HCT116 (cell line): ENCODE measurements around the gene MEGF10. TPM values are rescaled to one million over a fixed set of nuclear protein-coding genes. Genes with fewer than 3 reads are reported as not detected.

ENCODE experiments used
- ATAC-seq: fragments of 200-7000 bp; cut with Tn5 transposase; 2 replicates; pipeline ENCODE4 v1.9.1; 2020; ENCODE audit warnings: mild to moderate bottlenecking, moderate library complexity
- BruUV-seq: library from RNA; stranded (reverse); fragments of 400-500 nt; replicated peaks from 2 replicates; lab custom pipeline; 2021; lab: Mats Ljungman, UMichigan
- CTCF ChIA-PET: fragments of 300-600 bp; sonication (Branson Sonifier 250); formaldehyde crosslinking; loops from one replicate; lab custom pipeline; 2021; ENCODE audit warnings: antibody characterized with exemption; lab: Charles Lee
- POLR2A ChIA-PET: fragments of 300-600, 350-600 bp; sonication (Branson Sonifier 250); formaldehyde crosslinking; loops from one replicate; lab custom pipeline; 2021; ENCODE audit warnings: antibody characterized with exemption; lab: Charles Lee
- RAD21 ChIA-PET, 2 experiments: fragments of 300-600 bp; sonication (Branson Sonifier 250); formaldehyde crosslinking; loops; one replicate each; lab custom pipeline; 2023; ENCODE audit warnings: low total read pairs in 2 of 2; ENCODE audit not compliant: uncharacterized antibody in 2 of 2, unreplicated experiment in 2 of 2, low non-redundant PET in 1 of 2; lab: Charles Lee
- DNase-seq: peaks from one replicate; pipeline ENCODE4 v3.0.0-alpha.2; 2010; ENCODE audit warnings: low read depth, low spot score
- H2AFZ ChIP-seq: fragments of 200-600 bp; shearing (Covaris generic), sonication (generic); 2 replicates; pipeline ENCODE4 v1.6.1; 2017; ENCODE audit warnings: low read depth, mixed run types, mixed read lengths, antibody characterized with exemption, low read length; ENCODE audit not compliant: poor library complexity, severe bottlenecking
- H3K27ac ChIP-seq: 2 replicates; pipeline ENCODE4 v1.5.1; 2012; ENCODE audit warnings: low read depth, low read length
- H3K27me3 ChIP-seq: fragments of 200-600 bp; sonication (generic); 2 replicates; pipeline ENCODE4 v1.6.1; 2016; ENCODE audit warnings: mixed run types, low read length, mixed read lengths; ENCODE audit not compliant: insufficient read depth
- H3K36me3 ChIP-seq, 2 experiments: fragments of 200-500 bp in 1 of 2; fragments of 200-600 bp in 1 of 2; sonication (Bioruptor generic) in 1 of 2; sonication (generic) in 1 of 2; 2 replicates each; pipeline versions ENCODE4 v1.5.1 to v1.6.1; 2014 to 2016; ENCODE audit warnings: low read length in 2 of 2, inconsistent platforms in 1 of 2, mixed read lengths in 1 of 2, mixed run types in 1 of 2; ENCODE audit not compliant: insufficient read depth in 2 of 2, control insufficient read depth in 1 of 2
- H3K4me1 ChIP-seq, 2 experiments: fragments of 200-600 bp in 1 of 2; sonication (generic) in 1 of 2; 2 replicates each; pipeline versions ENCODE4 v1.5.1 to v1.6.1; 2012 to 2017; ENCODE audit warnings: low read length in 2 of 2, inconsistent platforms in 1 of 2, mild to moderate bottlenecking in 1 of 2, mixed read lengths in 1 of 2, mixed run types in 1 of 2, moderate library complexity in 1 of 2; ENCODE audit not compliant: insufficient read depth in 2 of 2, control insufficient read depth in 1 of 2
- H3K4me2 ChIP-seq: fragments of 200-600 bp; sonication (generic); 2 replicates; pipeline ENCODE4 v1.6.1; 2017; ENCODE audit warnings: mixed run types, low read length, mixed read lengths
- H3K4me3 ChIP-seq, 2 experiments: fragments of 200-600 bp in 1 of 2; sonication (generic) in 1 of 2; replicated peaks in 1 of 2; 2 replicates each; pipeline ENCODE4 v1.5.1; 2011 to 2016; ENCODE audit warnings: low read length in 2 of 2, control low read depth in 1 of 2, low read depth in 1 of 2, mild to moderate bottlenecking in 1 of 2, mixed read lengths in 1 of 2, mixed run types in 1 of 2
- H3K79me2 ChIP-seq: fragments of 200-600 bp; sonication (generic); 2 replicates; pipeline ENCODE4 v1.6.1; 2017; ENCODE audit warnings: mild to moderate bottlenecking, mixed run types, low read length, moderate library complexity, mixed read lengths; ENCODE audit not compliant: insufficient read depth
- H3K9ac ChIP-seq: fragments of 200-600 bp; sonication (generic); 2 replicates; pipeline ENCODE4 v1.6.1; 2016; ENCODE audit warnings: low read length, mixed read lengths
- H3K9me2 ChIP-seq: fragments of 200-600 bp; sonication (generic), shearing (Covaris generic); 2 replicates; pipeline ENCODE4 v1.6.1; 2017; ENCODE audit warnings: mixed run types, mild to moderate bottlenecking, moderate library complexity; ENCODE audit not compliant: insufficient read depth
- H3K9me3 ChIP-seq, 2 experiments: fragments of 200-500 bp in 1 of 2; fragments of 200-600 bp in 1 of 2; sonication (Bioruptor generic) in 1 of 2; sonication (generic) in 1 of 2; 2 replicates each; pipeline ENCODE4 v1.6.1; 2014 to 2017; ENCODE audit warnings: low read length in 2 of 2, mixed read lengths in 2 of 2, inconsistent platforms in 1 of 2, low read depth in 1 of 2, mild to moderate bottlenecking in 1 of 2, mixed run types in 1 of 2, moderate library complexity in 1 of 2; ENCODE audit not compliant: control insufficient read depth in 1 of 2, insufficient read depth in 1 of 2
- H4K20me1 ChIP-seq: fragments of 200-600 bp; sonication (generic), shearing (Covaris generic); 2 replicates; pipeline ENCODE4 v1.6.1; 2017; ENCODE audit warnings: mixed run types, mild to moderate bottlenecking, moderate library complexity; ENCODE audit not compliant: insufficient read depth
- ATF3 ChIP-seq: IDR thresholded peaks from 2 replicates; pipeline ENCODE4 v1.6.1; 2012
- CBX3 ChIP-seq: IDR thresholded peaks from 2 replicates; pipeline ENCODE4 v1.6.1; 2012; ENCODE audit warnings: low read depth
- CEBPB ChIP-seq: IDR thresholded peaks from 2 replicates; pipeline ENCODE4 v1.6.1; 2012; ENCODE audit warnings: low read depth
- CTCF ChIP-seq, 3 experiments: fragments of 200-600 bp in 1 of 3; sonication (generic) in 1 of 3; IDR thresholded peaks in 2 of 3; conservative IDR thresholded peaks in 1 of 3; 2 replicates each; pipeline ENCODE4 v1.5.1; 2012 to 2017; ENCODE audit warnings: low read depth in 2 of 3, low read length in 2 of 3, antibody characterized with exemption in 1 of 3, borderline replicate concordance in 1 of 3, control low read depth in 1 of 3, mild to moderate bottlenecking in 1 of 3, mixed read lengths in 1 of 3, mixed run types in 1 of 3, moderate library complexity in 1 of 3; ENCODE audit not compliant: insufficient read depth in 1 of 3
- EGR1 ChIP-seq: IDR thresholded peaks from 2 replicates; pipeline ENCODE4 v1.6.1; 2012; ENCODE audit warnings: low read depth
- EZH2 ChIP-seq: fragments of 200-600 bp; sonication (generic); IDR thresholded peaks from 2 replicates; pipeline ENCODE4 v1.6.1; 2017; ENCODE audit warnings: antibody characterized with exemption, mixed run types
- FOSL1 ChIP-seq: IDR thresholded peaks from 2 replicates; pipeline ENCODE4 v1.6.1; 2012; ENCODE audit warnings: low read depth
- JUND ChIP-seq: IDR thresholded peaks from 2 replicates; pipeline ENCODE4 v1.6.1; 2012
- POLR2A ChIP-seq: IDR thresholded peaks from 2 replicates; pipeline ENCODE4 v1.7.0; 2011; ENCODE audit warnings: borderline replicate concordance; ENCODE audit not compliant: insufficient read depth, insufficient read length; ENCODE audit errors: extremely low read depth
- POLR2AphosphoS5 ChIP-seq: IDR thresholded peaks from 2 replicates; pipeline ENCODE4 v1.6.1; 2011; ENCODE audit warnings: mild to moderate bottlenecking, low read depth, low read length, moderate library complexity
- RAD21 ChIP-seq: IDR thresholded peaks from 2 replicates; pipeline ENCODE4 v1.6.1; 2012; ENCODE audit warnings: low read depth, mild to moderate bottlenecking
- SIN3A ChIP-seq: IDR thresholded peaks from 2 replicates; pipeline ENCODE4 v1.6.1; 2012; ENCODE audit warnings: low read depth
- SP1 ChIP-seq: IDR thresholded peaks from 2 replicates; pipeline ENCODE4 v1.6.1; 2012; ENCODE audit warnings: low read depth
- SRF ChIP-seq: IDR thresholded peaks from 2 replicates; pipeline ENCODE4 v1.6.1; 2012; ENCODE audit warnings: low read depth
- ZFX ChIP-seq: fragments of 450-650 bp; IDR thresholded peaks from 2 replicates; pipeline ENCODE4 v1.6.1; 2017
- ZNF274 ChIP-seq: fragments of 200-500 bp; sonication (Bioruptor generic); IDR thresholded peaks from 2 replicates; pipeline ENCODE4 v1.6.1; 2014; ENCODE audit warnings: mild to moderate bottlenecking, low read depth, low read length, inconsistent platforms
- intact Hi-C: fragments of 100-400 bp; cut with micrococcal nuclease; formaldehyde crosslinking; loops from 2 replicates; pipeline ENCODE4 v1.10.0; 2022
- total RNA-seq: library from RNA; stranded (reverse); gene quantifications from one replicate; pipeline ENCODE4 v1.2.1, GENCODE V29; 2021; ENCODE audit not compliant: unreplicated experiment

Gene MEGF10
- total RNA-seq, 1 experiment from 2014 or later = 0.02 TPM

- no peaks in the 10 kb centered on the region for H3K9me3 ChIP-seq
- no peak overlapping the region for H3K4me2 ChIP-seq
- H2AFZ ChIP-seq = no peak overlapping the region
- ATAC-seq (no peak), DNase-seq (no peak)
- no TSS peak for BruUV-seq
- H3K36me3 ChIP-seq = no peaks in the 10 kb centered on the region
- CTCF ChIA-PET = no interaction called here
- no peaks in the 10 kb centered on the region for H4K20me1 ChIP-seq
- H3K79me2 ChIP-seq = no peaks in the 10 kb centered on the region
- H3K4me3 ChIP-seq = no peak overlapping the region
- no peaks in the 10 kb centered on the region for H3K27me3 ChIP-seq
- H3K27ac ChIP-seq = no peak overlapping the region
- intact Hi-C loops = no loop called here
- TF ChIP-seq SRF (no peak), SIN3A (no peak), CTCF (IDR thresholded peaks at IDR 0.05 in 2 of 3, conservative IDR thresholded peaks at IDR 0.05 in 1 of 3; ENCODE audit: borderline replicate concordance in 1 of 3, insufficient read depth in 1 of 3, low read depth in 2 of 3, low read length in 2 of 3) (no peak), EZH2 (no peak), CBX3 (no peak), POLR2AphosphoS5 (no peak), EGR1 (no peak), ZFX (no peak), SP1 (no peak), RAD21 (no peak), JUND (no peak), CEBPB (no peak), ZNF274 (no peak), FOSL1 (no peak), POLR2A (no peak), ATF3 (no peak)
- TF ChIP-seq, all 23 proteins: peak for 0
- H3K9ac ChIP-seq = no peak overlapping the region
- no peaks in the 10 kb centered on the region for H3K4me1 ChIP-seq
- RAD21 ChIA-PET = no interaction called here
- POLR2A ChIA-PET = no interaction called here
- H3K9me2 ChIP-seq = no peaks in the 10 kb centered on the region
Measured at GRCh38 chr5:127337876-127338275, 47.3 kb downstream of the MEGF10 start.
